DOHH2 (cell line): ENCODE data around the gene BTG1.

Source experiments
- H3F3A ChIP-seq: fragments of 200-600 bp; sonication (generic), shearing (Covaris generic); 2 replicates; pipeline ENCODE4 v1.6.0; 2016; ENCODE audit warnings: antibody characterized with exemption, mild to moderate bottlenecking; ENCODE audit not compliant: control insufficient read depth, insufficient read depth
- H3K27ac ChIP-seq: fragments of 200-600 bp; sonication (generic); 2 replicates; pipeline ENCODE4 v1.5.1; 2014; ENCODE audit warnings: low read depth, mild to moderate bottlenecking, low read length, moderate library complexity
- H3K27me3 ChIP-seq: fragments of 200-600 bp; sonication (generic); 2 replicates; pipeline ENCODE4 v1.6.1; 2014; ENCODE audit warnings: mild to moderate bottlenecking, low read length, mixed read lengths; ENCODE audit not compliant: control insufficient read depth
- H3K36me3 ChIP-seq: fragments of 200-600 bp; sonication (generic); 2 replicates; pipeline ENCODE4 v1.6.1; 2014; ENCODE audit warnings: mild to moderate bottlenecking, low read length, moderate library complexity, mixed read lengths; ENCODE audit not compliant: control insufficient read depth
- H3K4me1 ChIP-seq: fragments of 200-600 bp; sonication (generic); 2 replicates; pipeline ENCODE4 v1.6.1; 2014; ENCODE audit warnings: mild to moderate bottlenecking, low read length, mixed read lengths; ENCODE audit not compliant: control insufficient read depth
- H3K4me2 ChIP-seq: fragments of 200-600 bp; sonication (generic); 2 replicates; pipeline ENCODE4 v1.6.0; 2014; ENCODE audit warnings: mild to moderate bottlenecking, low read length, moderate library complexity
- H3K4me3 ChIP-seq: fragments of 200-600 bp; sonication (generic); 2 replicates; pipeline ENCODE4 v1.5.1; 2014; ENCODE audit warnings: mild to moderate bottlenecking, low read length, mixed read lengths
- H3K79me2 ChIP-seq: fragments of 200-600 bp; sonication (generic); 2 replicates; pipeline ENCODE4 v1.6.1; 2014; ENCODE audit warnings: mild to moderate bottlenecking, low read length, mixed read lengths; ENCODE audit not compliant: control insufficient read depth
- H3K9me2 ChIP-seq: fragments of 200-600 bp; sonication (generic); replicated peaks from 2 replicates; pipeline ENCODE4 v1.6.1; 2014; ENCODE audit warnings: mild to moderate bottlenecking, low read length, mixed read lengths; ENCODE audit not compliant: control insufficient read depth
- H3K9me3 ChIP-seq: fragments of 200-600 bp; sonication (generic); 2 replicates; pipeline ENCODE4 v1.6.1; 2014; ENCODE audit warnings: antibody characterized with exemption, low read length, mixed read lengths; ENCODE audit not compliant: control insufficient read depth, insufficient read depth
- H4K20me1 ChIP-seq: fragments of 200-600 bp; sonication (generic); 2 replicates; pipeline ENCODE4 v1.6.0; 2014; ENCODE audit warnings: low read depth, mild to moderate bottlenecking, antibody characterized with exemption, low read length, moderate library complexity; ENCODE audit not compliant: control insufficient read depth, insufficient read depth
- CTCF ChIP-seq: fragments of 200-600 bp; sonication (generic); IDR thresholded peaks from one replicate; pipeline ENCODE4 v1.5.1; 2014; ENCODE audit warnings: antibody characterized with exemption, mild to moderate bottlenecking, low read depth, low read length; ENCODE audit not compliant: poor library complexity, severe bottlenecking
- EZH2phosphoT487 ChIP-seq: fragments of 200-600 bp; sonication (generic); IDR thresholded peaks from 2 replicates; pipeline ENCODE4 v1.6.1; 2017; ENCODE audit warnings: borderline replicate concordance, mild to moderate bottlenecking, antibody characterized with exemption, low read length, moderate library complexity, mixed read lengths

The BTG1 gene

GRCh38 chr12:92139634-92140150 is 6.0 kb downstream of the BTG1 start:
- H3K27ac ChIP-seq, result no peak overlapping the region
- H3K27me3 ChIP-seq, result no peaks in the 10 kb centered on the region
- H3K9me3 ChIP-seq, result no peaks in the 10 kb centered on the region
- H3F3A ChIP-seq, result peaks cover 29% of the 10 kb centered on the region
- peaks cover 59% of the 10 kb centered on the region for H3K4me1 ChIP-seq
- peaks cover 78% of the 10 kb centered on the region for H4K20me1 ChIP-seq
- peaks cover 88% of the 10 kb centered on the region for H3K36me3 ChIP-seq
- TF ChIP-seq CTCF (no peak), EZH2phosphoT487 (no peak)
- peak overlapping the region; percentile 94 for H3K4me2 ChIP-seq
- H3K9me2 ChIP-seq, result no peaks in the 10 kb centered on the region
- H3K79me2 ChIP-seq, result peaks cover 100% of the 10 kb centered on the region
- H3K4me3 ChIP-seq, result peak overlapping the region; percentile 94

DNA sequence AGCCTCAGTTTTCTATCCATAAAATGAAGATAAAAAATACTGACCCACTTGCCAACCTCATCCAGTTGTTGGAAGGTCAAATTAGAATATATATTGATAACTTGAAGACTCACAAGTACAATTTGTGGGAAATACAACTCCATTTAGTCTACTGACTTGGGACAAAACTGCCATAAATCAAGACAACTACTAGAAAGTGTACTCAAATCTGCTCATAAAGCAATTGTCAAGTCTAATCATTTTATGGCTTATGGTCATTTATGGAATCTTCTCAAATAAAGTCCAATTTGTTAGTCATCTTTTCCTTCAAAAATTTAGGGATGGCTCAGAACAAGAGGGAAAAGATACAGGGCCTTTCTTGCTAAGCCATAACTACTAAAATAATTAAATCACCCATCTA is 7.0 kb downstream of the BTG1 start:
- peaks cover 67% of the 10 kb centered on the region for H3K4me1 ChIP-seq
- TF ChIP-seq CTCF, result no peak
- TF ChIP-seq EZH2phosphoT487, result no peak
- peaks cover 26% of the 10 kb centered on the region for H3F3A ChIP-seq
- H3K79me2 ChIP-seq, result peaks cover 100% of the 10 kb centered on the region
- peaks cover 71% of the 10 kb centered on the region for H4K20me1 ChIP-seq
- peak overlapping the region; percentile 94 for H3K4me3 ChIP-seq
- peaks cover 86% of the 10 kb centered on the region for H3K36me3 ChIP-seq
- no peaks in the 10 kb centered on the region for H3K9me2 ChIP-seq
- H3K4me2 ChIP-seq, result peak overlapping the region; percentile 94
- H3K9me3 ChIP-seq, result no peaks in the 10 kb centered on the region
- no peaks in the 10 kb centered on the region for H3K27me3 ChIP-seq
- H3K27ac ChIP-seq, result no peak overlapping the region

- no peaks in the 10 kb centered on the region for H3K27me3 ChIP-seq
- H3K4me2 ChIP-seq, result peak overlapping the region; percentile 94
- no peak for TF ChIP-seq CTCF
- TF ChIP-seq EZH2phosphoT487, result no peak
- no peaks in the 10 kb centered on the region for H3K9me2 ChIP-seq
- peaks cover 86% of the 10 kb centered on the region for H3K36me3 ChIP-seq
- H3K4me1 ChIP-seq, result peaks cover 71% of the 10 kb centered on the region
- peaks cover 100% of the 10 kb centered on the region for H3K79me2 ChIP-seq
- peaks cover 23% of the 10 kb centered on the region for H3F3A ChIP-seq
- no peaks in the 10 kb centered on the region for H3K9me3 ChIP-seq
- no peak overlapping the region for H3K27ac ChIP-seq
- H4K20me1 ChIP-seq, result peaks cover 71% of the 10 kb centered on the region
- peak overlapping the region; percentile 94 for H3K4me3 ChIP-seq
Measured at GRCh38 chr12:92138144-92138543, 7.5 kb downstream of the BTG1 start.
